Measurements from ENCODE around the gene RTEL1.

RTEL1 gene

GRCh38 chr20:63740070-63740626 is 82.0 kb downstream of the RTEL1 start:
- no peak for TF ChIP-seq CTCF (IDR thresholded peaks at IDR 0.05; ENCODE audit: control insufficient read depth, extremely low read depth, insufficient read depth)

GRCh38 chr20:63740627-63741353 is 82.7 kb downstream of the RTEL1 start:
- DNase-seq (ENCODE audit: low read depth) = peak; percentile 64
- peak overlapping the region; percentile 70 for H3K4me3 ChIP-seq (ENCODE audit: low read depth, low read length)
- TF ChIP-seq CTCF (IDR thresholded peaks at IDR 0.05; ENCODE audit: control insufficient read depth, extremely low read depth, insufficient read depth) = no peak

More at GRCh38 chr20:63740070-63740626, 82.0 kb downstream of the RTEL1 start:
- no peak for DNase-seq (ENCODE audit: low read depth)
- H3K4me3 ChIP-seq (ENCODE audit: low read depth, low read length) = peak overlapping the region; percentile 70

GRCh38 chr20:63741354-63741675 is 83.2 kb downstream of the RTEL1 start:
- peak overlapping the region; percentile 70 for H3K4me3 ChIP-seq (ENCODE audit: low read depth, low read length)
- no peak for DNase-seq (ENCODE audit: low read depth)

GRCh38 chr20:63741676-63742380 is 83.7 kb downstream of the RTEL1 start:
- H3K4me3 ChIP-seq (ENCODE audit: low read depth, low read length) = peak overlapping the region; percentile 70
- TF ChIP-seq CTCF (IDR thresholded peaks at IDR 0.05; ENCODE audit: control insufficient read depth, extremely low read depth, insufficient read depth) = no peak
- no peak for DNase-seq (ENCODE audit: low read depth)

More at GRCh38 chr20:63741354-63741675, 83.2 kb downstream of the RTEL1 start:
- no peak for TF ChIP-seq CTCF (IDR thresholded peaks at IDR 0.05; ENCODE audit: control insufficient read depth, extremely low read depth, insufficient read depth)

GRCh38 chr20:63742381-63743024 is 84.4 kb downstream of the RTEL1 start:
- TF ChIP-seq CTCF (IDR thresholded peaks at IDR 0.05; ENCODE audit: control insufficient read depth, extremely low read depth, insufficient read depth) = no peak
- no peak for DNase-seq (ENCODE audit: low read depth)
- H3K4me3 ChIP-seq (ENCODE audit: low read depth, low read length) = no peak overlapping the region

GRCh38 chr20:63743210-63743970 is 85.3 kb downstream of the RTEL1 start:
- no peak for DNase-seq (ENCODE audit: low read depth)
- no peak overlapping the region for H3K4me3 ChIP-seq (ENCODE audit: low read depth, low read length)
- TF ChIP-seq CTCF (IDR thresholded peaks at IDR 0.05; ENCODE audit: control insufficient read depth, extremely low read depth, insufficient read depth) = no peak
